GM21526 (cell line): ENCODE data around the gene PHACTR1.

Experiments used
- ATAC-seq: cut with Tn5 transposase; IDR thresholded peaks from one replicate; pipeline ENCODE4 v1.9.1; 2021; ENCODE audit warnings: moderate library complexity; ENCODE audit not compliant: unreplicated experiment, low FRiP score

The PHACTR1 gene

DNA sequence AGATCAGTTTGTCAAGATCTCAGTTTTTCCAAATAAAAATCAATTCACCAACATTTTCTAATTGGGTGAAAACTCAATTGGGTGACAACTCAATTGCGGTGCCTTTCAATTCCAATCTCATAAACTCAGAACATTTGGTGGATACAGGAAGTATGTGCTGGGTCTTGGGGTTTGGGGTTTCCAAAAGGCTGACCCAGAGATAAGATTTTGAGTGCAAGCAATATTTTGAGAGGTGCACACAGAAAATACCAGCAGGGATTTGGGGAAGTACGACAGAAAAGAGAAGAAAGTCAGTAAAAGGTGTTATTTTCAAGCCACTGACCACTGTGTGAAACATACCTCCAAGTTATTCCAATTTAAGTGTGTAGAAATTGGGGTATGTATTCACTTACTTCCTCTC lies 258.0 kb downstream of the PHACTR1 start:
- no peak for ATAC-seq

DNA sequence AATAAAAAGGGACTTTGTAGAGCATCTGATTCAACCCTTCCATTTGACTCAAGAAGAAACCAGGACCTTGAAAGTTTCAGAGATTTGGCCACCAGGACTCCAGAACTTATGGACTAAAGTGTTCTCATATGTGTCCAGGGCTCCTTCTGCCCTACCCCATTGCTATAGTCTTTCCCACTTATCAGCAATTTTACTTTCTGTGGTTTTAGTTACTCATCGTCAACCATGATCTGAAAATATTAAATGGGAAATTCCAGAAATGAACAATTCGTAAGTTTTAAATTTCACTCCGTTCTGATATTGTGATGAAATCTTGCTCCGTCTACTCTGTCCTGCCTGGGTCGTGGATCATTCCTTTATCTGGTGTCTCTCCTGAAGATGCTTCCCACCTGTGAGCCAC lies 259.8 kb downstream of the PHACTR1 start:
- no peak for ATAC-seq

DNA sequence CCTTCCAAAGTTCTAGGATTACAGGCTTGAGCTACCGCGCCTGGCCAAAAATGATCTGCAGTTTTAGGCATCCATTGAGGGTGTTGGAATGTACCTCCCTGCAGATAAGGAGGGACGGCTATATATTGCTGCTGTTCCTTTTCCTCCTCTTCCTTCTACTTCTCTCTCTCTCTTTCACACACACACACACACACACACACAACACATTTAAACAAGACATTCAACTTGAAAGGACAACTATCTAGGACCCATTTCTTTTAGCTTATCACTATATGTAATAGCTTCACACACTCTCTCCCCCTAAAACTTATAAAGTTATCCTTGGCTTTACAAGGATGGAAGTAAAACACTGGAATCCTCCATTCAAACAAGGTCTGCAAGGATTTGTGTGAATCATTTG lies 260.6 kb downstream of the PHACTR1 start:
- ATAC-seq = no peak

DNA sequence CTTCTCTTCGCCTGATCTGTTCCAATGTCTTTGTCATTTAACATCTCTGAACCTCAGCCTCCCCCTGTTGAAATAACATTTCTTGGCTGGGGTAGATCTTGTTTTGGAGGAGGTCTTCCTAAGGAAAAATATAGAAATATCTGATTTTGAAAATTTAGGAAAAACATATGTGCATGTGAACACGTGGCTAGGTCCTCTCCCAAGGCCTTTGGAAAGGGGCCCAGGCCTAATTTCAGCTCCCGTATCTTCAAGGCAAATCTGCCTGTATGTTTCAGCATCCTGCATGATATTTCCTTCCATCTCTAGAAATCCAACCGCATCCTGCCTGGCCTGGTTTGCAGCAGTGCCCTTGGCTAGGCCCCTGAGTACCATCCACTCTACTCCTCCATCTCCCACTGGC lies 261.2 kb downstream of the PHACTR1 start:
- no peak for ATAC-seq

DNA sequence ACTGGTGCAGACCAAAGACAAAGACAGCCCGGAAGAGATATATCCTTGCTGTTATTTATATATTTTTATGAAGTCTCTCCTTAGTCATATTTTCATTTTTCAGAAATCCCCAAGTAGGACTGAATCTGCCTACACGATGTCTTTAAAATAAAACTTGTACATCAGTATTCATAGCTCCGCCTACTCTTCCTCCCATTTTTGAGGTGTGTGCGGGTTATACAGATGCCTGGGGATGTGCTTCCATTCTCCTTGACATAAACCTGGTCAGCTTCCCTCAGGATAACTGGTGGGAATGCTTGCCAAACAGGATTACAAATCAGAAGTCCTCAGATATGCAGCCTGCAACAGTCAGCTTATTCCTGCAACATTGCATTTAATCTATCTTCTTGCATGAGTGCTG lies 264.2 kb downstream of the PHACTR1 start:
- ATAC-seq = no peak

DNA sequence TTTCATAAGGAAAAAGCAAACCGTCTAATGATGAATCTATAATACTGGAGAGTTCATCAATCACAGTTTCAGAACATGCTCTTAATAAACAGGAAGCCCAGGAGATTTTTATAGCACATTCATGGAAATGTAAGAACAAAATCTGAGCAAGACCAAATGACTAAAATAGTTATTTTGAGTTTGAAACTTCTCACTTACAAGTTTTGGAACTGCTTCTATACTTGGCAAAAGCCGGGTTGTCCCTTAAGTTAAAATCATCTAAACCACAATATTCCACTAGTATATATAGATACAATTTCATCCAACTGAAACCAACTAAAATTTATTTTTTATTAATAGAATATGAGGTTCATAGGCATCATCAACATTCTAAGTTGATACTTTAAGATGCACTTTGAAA lies 268.2 kb downstream of the PHACTR1 start:
- ATAC-seq = no peak

DNA sequence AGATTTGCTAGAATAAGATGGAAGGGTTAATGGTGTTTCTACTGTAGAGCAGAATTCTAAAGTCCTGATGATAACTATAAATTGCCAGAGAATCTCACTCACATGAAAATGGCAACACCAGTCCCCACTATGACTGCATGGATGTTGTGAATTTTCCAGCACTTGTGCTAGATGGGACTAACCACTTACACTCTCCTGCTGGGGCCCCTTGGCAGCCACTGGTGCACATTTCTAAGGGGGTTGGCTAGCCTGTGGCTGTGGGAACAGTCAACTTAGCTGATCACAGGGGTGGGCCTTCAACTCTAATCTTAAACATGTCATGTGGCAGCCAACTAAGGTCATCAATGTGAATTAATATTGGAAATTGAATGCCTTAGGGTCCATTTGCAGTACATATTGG lies 271.2 kb downstream of the PHACTR1 start:
- no peak for ATAC-seq

DNA sequence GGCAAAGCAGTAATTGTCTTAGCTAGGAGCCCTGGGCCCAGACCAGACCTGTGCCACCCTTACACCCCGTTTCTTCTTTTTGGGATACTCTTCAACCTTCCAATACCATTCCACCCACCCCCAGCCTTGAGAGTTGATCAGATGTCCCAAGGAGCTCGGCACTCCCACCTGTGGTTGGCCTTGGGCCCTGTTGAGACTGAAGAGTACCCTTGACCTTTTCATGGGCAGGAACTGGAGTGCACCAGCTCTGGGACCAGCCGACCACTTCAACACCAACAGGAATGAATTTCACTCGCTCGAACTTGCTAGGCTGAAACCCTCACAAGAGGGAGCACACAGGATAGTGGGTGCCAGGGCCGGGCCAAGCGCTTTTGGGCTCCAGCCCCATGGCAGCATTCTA lies 273.6 kb downstream of the PHACTR1 start:
- no peak for ATAC-seq

DNA sequence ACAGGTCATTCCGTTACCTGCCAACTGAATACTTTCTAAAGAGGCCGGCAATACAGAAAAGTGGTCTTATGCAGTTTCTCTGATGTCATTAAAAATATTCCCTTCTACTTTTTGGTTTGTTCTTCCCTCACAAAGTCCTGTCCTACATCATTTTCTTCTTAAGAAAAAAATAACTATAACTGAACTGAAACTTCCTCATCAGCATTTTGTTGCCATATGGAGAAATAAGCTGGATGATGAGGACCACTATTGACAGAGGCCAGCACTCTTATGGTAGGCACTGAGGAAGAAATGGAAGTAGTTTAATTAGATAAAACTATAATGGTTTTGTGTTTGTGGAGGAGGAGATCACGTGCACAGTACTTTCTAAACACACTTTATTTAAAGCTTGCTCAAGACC lies 274.9 kb downstream of the PHACTR1 start:
- ATAC-seq = no peak

DNA sequence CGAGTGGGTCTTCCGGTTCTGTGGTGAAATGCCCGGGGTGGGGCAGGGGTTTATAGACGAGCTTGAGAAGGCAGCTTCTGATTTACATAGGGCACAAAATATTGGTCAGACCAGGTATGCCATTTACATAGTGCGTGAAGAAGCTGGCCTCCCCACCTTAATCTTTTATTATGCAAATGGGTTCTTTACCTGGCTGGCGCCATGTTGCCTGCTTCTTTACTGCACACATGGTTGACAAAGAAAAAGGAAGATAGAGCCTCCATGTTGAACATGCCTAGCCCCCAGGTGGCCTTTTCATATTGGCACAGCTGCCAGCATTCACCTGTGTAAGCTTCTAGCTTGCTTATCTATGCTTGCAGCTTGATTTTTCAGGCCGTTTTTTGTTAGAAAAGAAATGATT lies 276.2 kb downstream of the PHACTR1 start:
- no peak for ATAC-seq

DNA sequence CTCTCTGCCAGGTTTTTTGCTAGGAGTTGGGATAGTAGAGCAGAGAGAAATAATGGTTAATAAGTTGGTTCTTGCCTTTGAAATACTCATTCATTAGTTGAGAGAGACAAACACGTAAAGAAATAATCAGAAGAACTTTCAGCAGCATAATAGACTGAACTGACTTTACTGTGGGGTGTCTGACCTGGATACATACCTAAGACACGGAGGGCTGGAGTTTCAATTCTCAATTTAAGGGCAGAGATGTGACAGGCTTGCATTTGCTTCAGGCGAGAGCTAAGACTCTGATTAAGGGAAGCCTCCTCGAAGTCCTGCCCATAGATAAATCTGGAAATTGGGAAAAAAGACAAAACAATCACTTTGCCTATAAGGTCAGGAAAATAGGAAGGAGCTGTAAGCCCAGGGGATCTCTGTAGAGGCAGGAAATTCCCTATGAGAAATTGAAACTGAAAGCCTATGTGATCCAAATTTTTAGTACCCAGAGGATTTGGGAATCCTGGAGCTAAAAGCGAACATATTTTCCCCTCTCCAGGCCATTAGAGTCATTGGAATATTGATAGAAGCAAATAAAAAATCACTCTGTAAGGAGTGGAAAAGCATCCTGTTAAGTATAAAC lies 276.8 kb downstream of the PHACTR1 start:
- ATAC-seq = no peak

DNA sequence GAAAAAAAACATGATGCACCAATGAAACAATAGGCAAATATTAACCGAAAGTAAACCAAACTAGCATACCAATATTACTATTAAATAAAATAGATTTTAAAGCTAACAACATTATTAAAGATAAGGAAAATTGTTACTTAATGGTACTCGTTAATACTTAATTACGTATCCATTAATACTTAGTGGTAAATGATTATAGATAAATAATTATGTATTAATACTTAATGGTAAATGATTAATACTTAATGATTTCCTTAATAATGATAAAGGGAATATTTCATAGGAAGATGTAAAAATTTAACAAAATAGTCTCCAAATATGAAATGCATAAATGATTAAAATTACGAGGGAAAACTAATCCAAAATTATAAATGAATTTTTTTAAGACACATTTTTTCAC lies 278.9 kb downstream of the PHACTR1 start:
- ATAC-seq = no peak

DNA sequence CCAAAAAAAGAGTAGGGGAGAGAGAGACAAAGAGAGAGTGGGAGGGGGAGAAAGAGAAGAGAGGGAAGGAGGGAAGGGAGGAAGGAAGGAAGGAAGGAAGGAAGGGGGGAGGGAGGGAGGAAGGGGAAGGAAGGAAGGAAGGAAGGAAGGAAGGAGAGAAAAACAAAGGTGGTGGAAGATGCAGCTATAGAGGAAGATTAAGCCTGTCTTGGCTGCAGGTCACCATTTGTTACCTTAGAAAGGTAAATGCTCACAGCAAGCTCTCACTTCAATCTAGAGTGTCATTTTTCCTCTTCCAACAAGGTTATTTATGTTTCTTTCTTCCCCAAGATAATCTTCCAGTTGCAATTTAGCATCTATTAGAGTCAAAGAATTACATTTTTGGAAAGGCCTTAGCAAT lies 284.0 kb downstream of the PHACTR1 start:
- ATAC-seq = no peak

DNA sequence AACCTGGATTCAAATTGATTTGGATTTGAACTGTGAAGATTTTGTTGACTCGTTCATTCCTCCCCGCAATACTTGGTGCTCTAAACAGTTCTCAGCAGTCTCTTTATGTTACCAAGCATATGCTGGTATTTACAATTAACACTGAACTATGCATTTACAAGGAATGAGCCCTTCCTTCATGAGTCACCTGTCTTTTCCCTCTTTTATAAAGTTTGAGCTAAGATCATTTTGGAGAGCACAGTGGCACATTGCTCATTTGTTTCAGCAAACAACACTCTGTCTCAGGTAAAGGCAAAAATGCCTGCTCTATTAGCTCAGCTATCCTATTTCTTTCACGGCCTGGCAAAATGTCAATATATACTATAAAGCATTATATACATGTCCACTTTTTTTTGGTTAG lies 285.4 kb downstream of the PHACTR1 start:
- ATAC-seq = no peak

DNA sequence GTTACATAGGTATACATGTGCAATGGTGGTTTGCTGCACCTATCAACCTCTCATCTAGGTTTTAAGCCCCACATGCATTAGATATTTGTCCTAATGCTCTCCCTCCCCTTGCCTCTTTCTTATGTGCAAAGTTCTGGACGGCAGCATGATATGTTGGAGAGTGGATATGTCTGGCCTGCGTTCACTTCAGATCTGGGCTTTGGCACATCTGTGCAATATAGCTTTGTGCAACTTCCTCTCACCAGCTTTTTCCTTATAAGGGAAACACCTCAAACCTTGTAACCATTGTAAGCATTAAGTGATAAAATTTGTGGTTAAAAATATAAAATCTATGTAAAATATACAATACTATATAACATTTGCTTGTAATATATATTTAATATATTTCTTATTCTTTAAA lies 288.0 kb downstream of the PHACTR1 start:
- no peak for ATAC-seq

DNA sequence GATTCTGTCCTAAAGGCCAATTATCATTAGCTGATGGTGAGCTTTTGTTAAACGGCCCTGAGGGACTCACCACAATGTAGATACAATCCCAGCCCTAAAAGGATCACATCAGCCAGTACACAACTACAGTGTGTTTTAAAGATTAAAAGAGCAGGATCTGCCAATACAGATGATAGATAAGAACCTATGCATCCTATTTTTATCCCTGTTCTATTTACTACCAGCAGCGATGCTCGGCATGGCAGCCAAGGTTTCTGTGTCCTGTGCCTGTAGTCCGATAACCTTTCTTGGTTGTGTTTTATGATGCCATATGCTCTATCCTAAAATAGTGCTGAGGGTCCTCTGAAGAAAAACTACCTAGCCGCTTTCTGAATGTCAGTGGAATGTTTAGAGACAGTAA lies 289.4 kb downstream of the PHACTR1 start:
- ATAC-seq = no peak

DNA sequence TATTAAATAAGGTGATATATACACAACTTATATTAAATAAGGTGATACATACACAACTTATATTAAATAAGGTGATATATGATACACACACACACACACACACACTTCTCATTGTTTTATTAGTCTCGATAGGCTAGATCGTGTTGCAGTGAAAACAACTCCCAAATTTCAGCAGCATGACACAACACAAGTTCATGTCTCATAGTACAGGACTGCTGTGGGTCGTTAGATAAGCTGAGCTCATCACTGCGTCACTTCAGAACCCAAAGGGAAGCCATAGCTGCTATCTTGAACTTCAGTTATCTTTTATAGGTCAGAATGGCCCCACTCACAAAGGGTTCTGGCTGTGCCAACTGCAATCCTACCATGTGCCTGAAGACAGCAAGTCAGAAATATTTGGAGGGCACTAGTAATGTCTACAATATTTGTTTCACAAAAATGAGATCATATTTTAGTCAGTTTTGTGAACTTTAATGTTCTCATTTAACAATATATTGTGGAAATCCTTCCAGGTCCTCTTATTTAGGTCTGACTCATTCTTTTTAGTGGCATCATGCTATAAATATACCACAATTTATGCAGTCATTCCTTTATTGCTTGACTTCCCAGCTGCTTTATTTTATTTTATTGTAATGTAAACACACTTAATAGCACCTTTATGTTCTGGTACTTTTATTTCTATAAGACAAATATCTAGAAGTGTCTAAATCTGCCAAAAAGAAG lies 290.2 kb downstream of the PHACTR1 start:
- no peak for ATAC-seq

DNA sequence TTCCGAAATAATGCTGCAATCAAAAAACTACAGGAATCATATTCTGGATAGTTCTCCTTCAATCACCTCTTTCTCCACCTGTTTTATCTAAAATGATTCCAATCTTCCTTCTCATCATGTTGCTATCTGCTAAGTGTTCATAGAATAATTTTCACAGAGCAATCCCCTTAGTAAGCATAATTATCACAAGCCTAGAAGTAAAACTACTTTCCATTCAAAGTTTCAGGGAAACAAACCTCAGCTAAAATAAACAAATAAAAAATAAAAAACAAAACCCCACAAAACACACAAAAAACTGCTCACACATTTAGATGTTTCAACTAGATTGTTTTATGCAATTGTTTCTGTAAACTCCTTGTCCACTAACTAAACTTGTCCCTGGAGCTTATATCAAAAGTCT lies 291.2 kb downstream of the PHACTR1 start:
- no peak for ATAC-seq

DNA sequence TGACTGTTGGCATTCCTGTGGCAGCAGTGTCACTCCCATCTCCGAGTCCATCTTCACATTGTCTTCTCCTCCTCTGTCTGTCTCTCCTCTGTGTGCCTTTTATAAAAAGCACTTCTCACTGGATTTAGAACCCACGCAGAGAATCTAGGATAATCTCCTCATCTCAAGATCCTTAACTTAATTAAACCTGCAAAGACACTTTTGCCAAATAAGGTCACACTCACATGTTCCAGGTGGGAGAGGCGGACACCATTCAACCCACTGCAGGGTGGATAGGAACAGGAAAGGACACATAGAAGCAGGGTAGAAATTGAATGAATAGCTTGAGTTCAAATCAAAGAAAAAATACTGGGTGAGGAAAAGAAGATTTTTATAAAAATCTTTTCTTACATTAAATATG lies 292.5 kb downstream of the PHACTR1 start:
- ATAC-seq = no peak

DNA sequence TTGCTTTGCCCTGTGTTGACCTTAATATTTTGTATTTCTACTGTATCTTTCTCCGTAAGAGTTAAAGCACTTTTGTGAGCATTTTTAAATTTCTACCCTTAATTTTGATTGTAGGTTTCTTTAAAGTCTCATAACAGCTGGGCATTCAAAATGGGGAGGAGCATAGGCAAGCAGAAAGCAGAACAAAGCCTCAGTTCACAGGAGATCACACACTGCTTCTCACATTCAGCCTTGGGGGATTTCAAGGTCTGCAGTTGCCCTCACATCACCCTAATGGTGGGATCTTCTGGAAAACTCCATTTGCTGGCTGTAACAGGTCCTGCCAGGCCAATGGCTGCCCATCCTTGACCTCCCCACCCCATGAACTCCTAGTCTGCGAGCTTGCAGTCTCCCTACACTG lies 292.9 kb downstream of the PHACTR1 start:
- ATAC-seq = no peak

DNA sequence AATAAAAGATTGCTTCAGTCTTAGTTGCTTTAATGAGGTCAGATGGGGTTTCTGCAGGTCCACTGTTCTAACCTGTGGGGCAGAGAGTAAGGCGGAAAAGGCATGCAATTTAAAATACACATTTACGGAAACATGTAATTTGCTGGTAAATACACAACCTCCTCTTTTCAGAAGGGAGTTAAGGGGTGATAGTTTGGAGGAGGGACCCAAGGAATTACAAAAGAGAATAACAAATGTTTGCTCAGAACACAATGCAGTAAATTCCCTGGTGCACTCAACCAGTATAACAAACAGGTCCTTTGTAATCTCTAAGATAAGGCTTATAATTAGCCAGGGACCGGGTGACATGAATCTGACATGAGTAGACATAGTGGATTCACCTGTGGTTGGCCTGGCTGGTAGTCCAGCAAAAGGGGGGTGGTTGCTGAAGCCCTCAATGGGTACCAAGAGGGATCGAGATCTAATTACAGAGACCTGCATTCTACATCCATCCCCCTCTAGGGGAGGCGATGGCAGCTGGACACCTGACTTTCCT lies 295.1 kb downstream of the PHACTR1 start:
- no peak for ATAC-seq

DNA sequence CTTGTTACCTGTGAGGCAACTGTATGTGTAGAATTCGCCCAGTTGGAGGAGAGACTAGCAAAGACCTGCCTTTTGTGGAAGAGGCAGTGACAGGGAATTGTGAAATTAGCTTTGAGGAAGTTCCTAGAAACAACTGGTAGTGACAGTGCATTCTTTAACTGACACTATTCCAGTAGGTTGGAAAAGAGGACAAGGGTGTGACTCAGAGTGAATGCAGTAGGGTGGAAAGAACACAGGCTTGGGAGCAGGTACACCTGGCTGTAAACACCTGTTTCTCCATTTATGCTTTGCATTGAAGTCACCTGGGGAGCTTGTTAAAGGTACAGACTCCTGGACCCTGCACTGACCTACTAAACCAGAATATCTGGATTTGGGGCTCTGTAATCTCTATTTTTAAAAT lies 295.7 kb downstream of the PHACTR1 start:
- ATAC-seq = no peak
